ENCODE data around the gene SCGB1D2.
"Not testable (repeated sequence)": the region's sequence is repeated elsewhere in the genome, so short reads cannot be mapped to it uniquely, and the experiment has no call there.

Gene SCGB1D2, protein sequence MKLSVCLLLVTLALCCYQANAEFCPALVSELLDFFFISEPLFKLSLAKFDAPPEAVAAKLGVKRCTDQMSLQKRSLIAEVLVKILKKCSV

DNA sequence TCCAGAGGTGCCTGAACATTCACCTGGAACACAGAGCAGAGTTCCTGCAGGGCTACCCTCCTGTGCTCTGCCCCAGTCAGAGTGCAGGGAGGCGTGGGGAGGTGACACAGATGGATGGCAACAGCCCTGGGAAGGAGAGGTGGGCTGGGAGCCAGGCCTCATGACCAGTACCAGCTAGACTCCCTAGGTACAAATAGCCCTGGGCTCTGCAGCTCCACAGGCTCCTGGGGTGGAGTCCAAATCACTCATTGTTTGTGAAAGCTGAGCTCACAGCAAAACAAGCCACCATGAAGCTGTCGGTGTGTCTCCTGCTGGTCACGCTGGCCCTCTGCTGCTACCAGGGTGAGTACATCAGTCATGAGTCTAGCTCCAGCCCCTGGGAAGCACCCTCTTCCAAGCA, at the start of gene SCGB1D2:
Gene SCGB1D2, plus strand, starts transcription at position 219 of the 400 bp plus-strand sequence. Its CDS starts 69 bp downstream, at position 288.
- no peak for DNase-seq

DNA sequence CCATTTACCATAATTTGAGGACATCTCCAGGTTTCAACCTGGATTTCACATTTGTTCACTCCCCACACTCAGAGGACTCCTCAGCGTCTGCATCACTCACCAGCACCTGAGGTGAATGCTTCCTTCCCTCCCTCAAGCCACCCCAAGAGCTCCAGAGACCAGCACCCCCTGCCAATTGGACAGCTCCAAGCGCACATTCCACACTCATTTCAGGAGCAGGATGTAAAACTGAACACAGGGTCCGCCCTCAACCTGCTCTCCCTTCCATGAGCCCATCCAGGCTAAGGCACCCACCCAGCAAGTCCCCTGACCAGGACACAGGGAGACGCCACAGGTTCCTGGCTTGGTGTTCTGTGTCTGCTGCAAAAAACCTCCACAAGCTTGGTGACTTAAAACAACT, 48.1 kb upstream of the SCGB1D2 start:
- no peak for DNase-seq

DNA sequence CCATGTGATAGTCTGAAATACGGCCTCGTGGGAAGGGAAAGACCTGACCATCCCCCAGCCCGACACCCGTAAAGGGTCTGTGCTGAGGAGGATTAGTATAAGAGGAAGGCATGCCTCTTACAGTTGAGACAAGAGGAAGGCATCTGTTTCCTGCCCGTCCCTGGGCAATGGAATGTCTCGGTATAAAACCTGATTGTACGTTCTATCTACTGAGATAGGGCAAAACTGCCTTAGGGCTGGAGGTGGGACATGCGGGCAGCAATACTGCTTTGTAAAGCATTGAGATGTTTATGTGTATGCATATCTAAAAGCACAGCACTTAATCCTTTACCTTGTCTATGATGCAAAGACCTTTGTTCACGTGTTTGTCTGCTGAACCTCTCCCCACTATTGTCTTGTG, 47.0 kb upstream of the SCGB1D2 start:
- DNase-seq: not testable (repeated sequence)

- no peak for DNase-seq
Measured at GRCh38 chr11:62195945-62196344, 46.1 kb upstream of the SCGB1D2 start.

- not testable (repeated sequence) for DNase-seq
Measured at GRCh38 chr11:62197400-62197799, 44.6 kb upstream of the SCGB1D2 start.

DNA sequence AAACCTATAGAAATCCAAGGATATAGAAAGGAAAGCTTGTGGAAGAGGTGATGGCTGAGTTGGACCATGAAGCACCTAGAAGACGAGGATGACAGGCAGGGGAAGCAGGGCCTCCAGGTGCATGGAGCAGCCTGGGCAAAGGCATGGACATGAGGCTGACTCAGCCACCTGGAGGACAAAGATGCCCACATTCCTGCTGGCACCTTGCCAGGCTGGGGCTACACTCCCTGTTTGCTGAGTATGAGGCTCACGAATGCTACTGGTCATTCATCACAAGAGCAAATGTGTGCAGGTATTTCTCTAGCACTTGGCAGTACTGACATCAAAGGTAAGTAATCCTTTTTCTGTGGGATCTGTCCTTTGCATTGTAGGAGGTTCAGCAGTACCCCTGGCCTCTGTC, 40.7 kb upstream of the SCGB1D2 start:
- DNase-seq: no peak

DNA sequence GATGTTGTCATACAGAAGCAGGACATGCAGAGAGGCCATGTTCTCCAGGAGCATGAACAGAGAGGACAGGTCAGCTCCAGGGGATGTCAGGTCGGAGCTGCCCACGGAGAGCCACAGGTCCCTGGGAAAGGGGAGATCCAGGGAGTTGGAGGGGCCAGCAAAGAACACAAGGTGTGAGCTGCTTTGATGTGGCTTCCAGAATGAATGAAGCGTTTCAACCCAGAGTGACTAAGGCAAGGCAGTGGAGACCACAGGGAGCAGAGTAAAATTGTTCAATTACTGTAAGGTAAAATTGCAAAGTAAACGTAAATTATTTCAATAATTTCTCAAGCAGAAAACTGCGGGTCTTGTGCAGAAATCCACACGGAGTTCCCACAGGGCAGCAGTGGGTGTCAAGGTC, 39.1 kb upstream of the SCGB1D2 start:
- DNase-seq: no peak

GRCh38 chr11:62204430-62204829, 37.6 kb upstream of the SCGB1D2 start:
- no peak for DNase-seq

DNA sequence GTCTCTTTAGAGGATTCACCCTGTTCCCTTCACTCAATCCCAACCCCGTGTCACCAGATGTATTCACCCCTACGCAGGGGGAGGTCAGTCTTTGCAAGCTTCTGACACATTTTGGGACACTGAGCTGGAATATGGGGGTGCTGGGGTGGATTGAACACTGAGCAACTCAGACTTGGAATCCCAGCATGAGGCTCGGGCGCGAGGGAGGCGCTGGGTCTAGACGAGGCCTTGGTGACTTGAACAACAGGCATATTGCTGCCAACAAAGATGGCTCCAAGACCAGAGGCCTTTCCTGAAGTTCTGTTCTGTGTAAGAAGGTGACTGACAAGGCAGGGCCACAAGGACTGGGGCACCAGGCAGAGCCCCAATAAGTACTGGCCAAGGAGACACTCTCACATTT, 36.6 kb upstream of the SCGB1D2 start:
- DNase-seq: no peak

DNA sequence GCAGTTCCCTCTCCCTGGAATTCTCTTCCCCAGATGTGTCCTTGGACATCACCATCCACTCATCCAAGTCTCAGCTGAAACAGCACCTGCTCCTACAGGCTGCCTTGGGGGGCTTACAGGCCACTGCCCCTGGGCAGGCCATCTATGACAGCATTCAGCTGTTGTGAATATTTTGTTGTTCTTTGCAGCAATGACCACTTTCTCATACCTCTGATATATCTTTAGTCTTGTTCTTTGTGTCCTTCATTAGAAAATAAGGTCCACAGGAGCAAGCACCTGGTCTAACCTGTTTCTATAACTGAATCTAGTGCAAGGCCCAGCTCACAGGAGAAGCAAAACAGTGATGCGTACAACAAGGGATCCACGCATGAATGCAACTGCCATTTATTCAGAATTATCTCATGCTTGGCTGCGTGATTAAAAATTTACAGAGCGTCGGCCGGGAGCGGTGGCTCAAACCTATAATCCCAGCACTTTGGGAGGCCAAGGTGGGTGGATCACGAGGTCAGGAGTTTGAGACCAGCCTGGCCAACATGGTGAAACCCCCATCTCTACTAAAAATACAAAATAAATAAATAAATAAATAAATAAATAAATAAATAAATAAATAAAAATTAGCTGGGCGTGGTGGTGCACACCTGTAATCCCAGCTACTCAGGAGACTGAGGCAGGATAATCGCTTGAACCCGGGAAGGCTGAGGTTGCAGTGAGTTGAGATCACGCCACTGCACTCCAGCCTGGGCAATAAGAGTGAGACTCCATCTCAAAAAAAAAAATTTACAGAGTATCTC, 35.6 kb upstream of the SCGB1D2 start:
- DNase-seq: not testable (repeated sequence)

DNA sequence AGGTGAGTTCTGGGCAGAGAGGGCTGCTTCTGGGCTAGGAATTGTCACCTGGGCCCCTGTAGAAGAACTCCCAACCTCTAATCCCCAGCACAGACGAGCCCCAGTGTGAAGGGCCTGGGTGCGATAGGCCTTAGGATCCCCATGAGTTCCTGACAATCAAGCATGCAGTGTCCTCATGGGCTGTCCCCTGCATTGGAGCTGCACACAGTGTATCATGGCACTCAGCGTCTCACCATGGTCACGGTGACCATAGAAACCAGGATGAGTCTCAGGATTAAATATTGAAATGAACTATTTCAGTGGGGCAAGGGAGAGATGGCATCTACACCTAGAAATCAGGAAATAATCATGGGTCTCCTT, 33.3 kb upstream of the SCGB1D2 start:
- no peak for DNase-seq

GRCh38 chr11:62217191-62217748, 24.8 kb upstream of the SCGB1D2 start:
- DNase-seq: peak; percentile 35

DNA sequence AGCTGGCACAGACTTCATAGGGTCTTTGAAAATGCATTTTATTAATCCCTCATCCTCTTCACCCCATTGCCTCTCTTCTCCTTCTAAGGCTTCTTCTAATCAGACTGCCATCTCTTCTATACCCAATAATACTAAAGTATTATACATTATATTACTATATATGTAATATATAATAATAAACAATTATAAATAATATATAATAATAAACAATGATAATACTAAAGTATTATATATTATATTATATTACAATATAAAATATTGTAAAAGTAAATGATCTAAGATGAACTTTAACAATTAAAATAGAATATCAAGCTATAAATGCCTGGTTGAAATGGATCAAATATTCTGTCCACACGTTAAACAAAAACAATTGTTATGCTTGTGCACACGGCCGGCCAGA, 20.5 kb upstream of the SCGB1D2 start:
- DNase-seq: no peak

DNA sequence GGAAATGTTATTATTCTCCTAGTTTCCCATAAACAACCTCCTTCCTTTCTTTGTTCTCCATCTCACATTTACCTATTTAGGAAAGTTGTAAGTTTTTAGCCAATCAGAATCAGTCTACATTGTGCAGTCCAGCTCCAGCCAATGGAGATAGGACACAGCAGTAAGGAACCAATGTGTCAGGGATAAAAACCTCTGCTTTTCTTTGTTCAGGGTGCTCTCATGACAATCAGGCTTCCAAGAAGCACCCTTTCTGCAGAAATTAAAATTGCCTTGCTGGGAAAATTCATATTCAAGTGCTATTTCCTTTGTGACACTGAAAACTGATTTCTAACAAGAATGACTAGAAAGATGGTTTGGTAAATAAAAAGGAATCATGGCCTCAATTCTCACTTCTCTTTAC, 18.9 kb upstream of the SCGB1D2 start:
- no peak for DNase-seq

- no peak for DNase-seq
Measured at GRCh38 chr11:62233730-62234129, 8.3 kb upstream of the SCGB1D2 start.

- DNase-seq: no peak
Measured at GRCh38 chr11:62236187-62236586, 5.9 kb upstream of the SCGB1D2 start.

DNA sequence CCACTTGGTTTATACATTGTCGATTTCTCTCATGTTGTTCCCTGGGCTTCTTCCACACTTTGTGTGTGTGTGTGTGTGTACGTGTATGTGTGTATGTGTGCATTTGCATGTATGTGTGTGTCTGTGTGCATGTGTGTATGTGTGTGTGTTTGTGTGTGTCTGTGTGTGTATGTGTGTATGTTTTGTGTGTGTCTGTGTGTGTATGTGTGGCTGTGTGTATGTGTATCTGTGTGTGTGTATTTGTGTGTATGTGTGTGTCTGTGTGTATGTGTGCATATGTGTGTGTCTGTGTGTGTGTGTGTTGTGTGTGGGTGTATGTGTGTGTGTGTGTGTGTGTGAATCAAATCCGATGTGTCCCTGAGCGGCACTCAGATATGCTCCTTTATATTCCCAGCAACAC, 4.5 kb upstream of the SCGB1D2 start:
- DNase-seq: no peak

GRCh38 chr11:62238151-62238550, 3.9 kb upstream of the SCGB1D2 start:
- no peak for DNase-seq

DNA sequence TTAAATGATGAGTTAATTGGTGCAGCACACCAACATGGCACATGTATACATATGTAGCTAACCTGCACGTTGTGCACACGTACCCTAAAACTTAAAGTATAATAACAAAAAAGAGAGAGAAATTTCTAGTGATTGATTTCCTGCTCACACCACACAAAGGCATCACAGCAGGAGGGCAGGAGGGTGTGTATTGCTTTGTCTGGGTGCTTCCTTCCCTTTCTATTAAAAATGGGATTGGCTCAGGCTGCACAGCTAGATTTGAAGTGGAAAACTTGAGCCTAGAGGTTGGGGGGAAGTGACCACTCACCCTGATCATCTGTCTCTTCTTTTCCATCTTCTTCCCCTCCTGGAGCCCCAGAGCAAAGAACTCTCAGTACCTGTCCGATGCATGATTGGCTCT, 944 bp upstream of the SCGB1D2 start:
- no peak for DNase-seq

DNA sequence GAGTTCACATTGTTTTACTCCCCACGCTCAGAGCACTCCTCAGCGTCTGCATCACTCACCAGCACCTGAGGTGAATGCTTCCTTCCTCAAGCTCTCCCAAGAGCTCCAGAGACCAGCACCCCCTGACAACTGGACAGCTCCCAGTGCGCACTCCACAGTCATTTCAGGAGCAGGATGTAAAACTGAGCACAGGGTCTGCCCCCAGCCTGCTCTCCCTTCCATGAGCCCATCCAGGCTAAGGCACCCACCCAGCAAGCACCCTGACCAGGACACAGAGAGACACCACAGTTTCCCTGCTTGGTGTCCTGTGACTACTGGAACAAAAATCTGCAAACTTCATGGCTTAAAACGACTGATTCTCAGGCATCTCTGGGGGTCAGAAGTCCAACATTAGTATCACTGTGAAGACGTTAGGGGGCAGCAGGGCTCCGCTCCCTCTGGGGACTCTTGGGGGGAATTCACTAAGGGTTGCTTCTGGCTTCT, 3.3 kb downstream of the SCGB1D2 start:
- peak; percentile 16 for DNase-seq

DNA sequence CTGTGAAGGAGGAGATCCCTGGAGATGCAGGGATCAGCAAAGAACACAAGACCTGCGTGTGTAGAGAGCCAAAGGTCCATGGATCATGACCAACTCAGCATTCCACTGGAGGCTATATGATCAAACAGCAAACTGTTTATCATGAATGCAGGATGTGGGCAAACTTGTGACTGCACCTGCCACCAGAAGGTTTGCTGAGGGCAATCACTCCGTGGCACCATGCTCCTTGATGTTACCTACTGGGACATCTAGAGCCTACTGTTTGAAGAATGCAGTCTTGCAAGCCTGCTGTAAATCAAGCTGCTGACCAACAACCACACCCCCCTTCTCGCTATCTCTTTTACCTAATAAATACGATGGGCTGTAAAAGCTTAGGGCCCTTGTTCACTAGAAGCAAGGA, 9.7 kb downstream of the SCGB1D2 start:
- no peak for DNase-seq

- no peak for DNase-seq
Measured at GRCh38 chr11:62253999-62254542, 12.0 kb downstream of the SCGB1D2 start.

GRCh38 chr11:62256281-62256680, 14.2 kb downstream of the SCGB1D2 start:
- no peak for DNase-seq

- DNase-seq: no peak
Measured at GRCh38 chr11:62260261-62260953, 18.4 kb downstream of the SCGB1D2 start.
